DOHH2 (cell line): ENCODE results near the gene SRD5A2.

Experiments
- H3F3A ChIP-seq: fragments of 200-600 bp; sonication (generic), shearing (Covaris generic); 2 replicates; pipeline ENCODE4 v1.6.0; 2016; ENCODE audit warnings: antibody characterized with exemption, mild to moderate bottlenecking; ENCODE audit not compliant: control insufficient read depth, insufficient read depth
- H3K27ac ChIP-seq: fragments of 200-600 bp; sonication (generic); 2 replicates; pipeline ENCODE4 v1.5.1; 2014; ENCODE audit warnings: low read depth, mild to moderate bottlenecking, low read length, moderate library complexity
- H3K27me3 ChIP-seq: fragments of 200-600 bp; sonication (generic); 2 replicates; pipeline ENCODE4 v1.6.1; 2014; ENCODE audit warnings: mild to moderate bottlenecking, low read length, mixed read lengths; ENCODE audit not compliant: control insufficient read depth
- H3K36me3 ChIP-seq: fragments of 200-600 bp; sonication (generic); 2 replicates; pipeline ENCODE4 v1.6.1; 2014; ENCODE audit warnings: mild to moderate bottlenecking, low read length, moderate library complexity, mixed read lengths; ENCODE audit not compliant: control insufficient read depth
- H3K4me1 ChIP-seq: fragments of 200-600 bp; sonication (generic); 2 replicates; pipeline ENCODE4 v1.6.1; 2014; ENCODE audit warnings: mild to moderate bottlenecking, low read length, mixed read lengths; ENCODE audit not compliant: control insufficient read depth
- H3K4me2 ChIP-seq: fragments of 200-600 bp; sonication (generic); 2 replicates; pipeline ENCODE4 v1.6.0; 2014; ENCODE audit warnings: mild to moderate bottlenecking, low read length, moderate library complexity
- H3K4me3 ChIP-seq: fragments of 200-600 bp; sonication (generic); 2 replicates; pipeline ENCODE4 v1.5.1; 2014; ENCODE audit warnings: mild to moderate bottlenecking, low read length, mixed read lengths
- H3K79me2 ChIP-seq: fragments of 200-600 bp; sonication (generic); 2 replicates; pipeline ENCODE4 v1.6.1; 2014; ENCODE audit warnings: mild to moderate bottlenecking, low read length, mixed read lengths; ENCODE audit not compliant: control insufficient read depth
- H3K9me2 ChIP-seq: fragments of 200-600 bp; sonication (generic); replicated peaks from 2 replicates; pipeline ENCODE4 v1.6.1; 2014; ENCODE audit warnings: mild to moderate bottlenecking, low read length, mixed read lengths; ENCODE audit not compliant: control insufficient read depth
- H3K9me3 ChIP-seq: fragments of 200-600 bp; sonication (generic); 2 replicates; pipeline ENCODE4 v1.6.1; 2014; ENCODE audit warnings: antibody characterized with exemption, low read length, mixed read lengths; ENCODE audit not compliant: control insufficient read depth, insufficient read depth
- H4K20me1 ChIP-seq: fragments of 200-600 bp; sonication (generic); 2 replicates; pipeline ENCODE4 v1.6.0; 2014; ENCODE audit warnings: low read depth, mild to moderate bottlenecking, antibody characterized with exemption, low read length, moderate library complexity; ENCODE audit not compliant: control insufficient read depth, insufficient read depth
- EZH2phosphoT487 ChIP-seq: fragments of 200-600 bp; sonication (generic); IDR thresholded peaks from 2 replicates; pipeline ENCODE4 v1.6.1; 2017; ENCODE audit warnings: borderline replicate concordance, mild to moderate bottlenecking, antibody characterized with exemption, low read length, moderate library complexity, mixed read lengths
- TF ChIP-seq, protein P1 (sequence below): fragments of 200-600 bp; sonication (generic); IDR thresholded peaks from one replicate; pipeline ENCODE4 v1.5.1; 2014; ENCODE audit warnings: antibody characterized with exemption, mild to moderate bottlenecking, low read depth, low read length; ENCODE audit not compliant: poor library complexity, severe bottlenecking

The SRD5A2 gene

GRCh38 chr2:31531101-31531500 lies 49.6 kb downstream of the SRD5A2 start:
- no peaks in the 10 kb centered on the region for H3K79me2 ChIP-seq
- H3K9me2 ChIP-seq = no peaks in the 10 kb centered on the region
- no peak overlapping the region for H3K4me3 ChIP-seq
- no peaks in the 10 kb centered on the region for H3F3A ChIP-seq
- H3K4me1 ChIP-seq = no peaks in the 10 kb centered on the region
- no peaks in the 10 kb centered on the region for H3K36me3 ChIP-seq
- TF ChIP-seq EZH2phosphoT487 = no peak
- TF ChIP-seq, protein P1, sequence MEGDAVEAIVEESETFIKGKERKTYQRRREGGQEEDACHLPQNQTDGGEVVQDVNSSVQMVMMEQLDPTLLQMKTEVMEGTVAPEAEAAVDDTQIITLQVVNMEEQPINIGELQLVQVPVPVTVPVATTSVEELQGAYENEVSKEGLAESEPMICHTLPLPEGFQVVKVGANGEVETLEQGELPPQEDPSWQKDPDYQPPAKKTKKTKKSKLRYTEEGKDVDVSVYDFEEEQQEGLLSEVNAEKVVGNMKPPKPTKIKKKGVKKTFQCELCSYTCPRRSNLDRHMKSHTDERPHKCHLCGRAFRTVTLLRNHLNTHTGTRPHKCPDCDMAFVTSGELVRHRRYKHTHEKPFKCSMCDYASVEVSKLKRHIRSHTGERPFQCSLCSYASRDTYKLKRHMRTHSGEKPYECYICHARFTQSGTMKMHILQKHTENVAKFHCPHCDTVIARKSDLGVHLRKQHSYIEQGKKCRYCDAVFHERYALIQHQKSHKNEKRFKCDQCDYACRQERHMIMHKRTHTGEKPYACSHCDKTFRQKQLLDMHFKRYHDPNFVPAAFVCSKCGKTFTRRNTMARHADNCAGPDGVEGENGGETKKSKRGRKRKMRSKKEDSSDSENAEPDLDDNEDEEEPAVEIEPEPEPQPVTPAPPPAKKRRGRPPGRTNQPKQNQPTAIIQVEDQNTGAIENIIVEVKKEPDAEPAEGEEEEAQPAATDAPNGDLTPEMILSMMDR = no peak
- H3K27ac ChIP-seq = no peak overlapping the region
- no peaks in the 10 kb centered on the region for H3K27me3 ChIP-seq
- no peak overlapping the region for H3K4me2 ChIP-seq
- no peaks in the 10 kb centered on the region for H3K9me3 ChIP-seq
- H4K20me1 ChIP-seq = no peaks in the 10 kb centered on the region

- H3K36me3 ChIP-seq = no peaks in the 10 kb centered on the region
- H3K27ac ChIP-seq = no peak overlapping the region
- H4K20me1 ChIP-seq = no peaks in the 10 kb centered on the region
- no peak overlapping the region for H3K4me2 ChIP-seq
- no peaks in the 10 kb centered on the region for H3K9me3 ChIP-seq
- no peak overlapping the region for H3K4me3 ChIP-seq
- no peaks in the 10 kb centered on the region for H3K9me2 ChIP-seq
- no peaks in the 10 kb centered on the region for H3K79me2 ChIP-seq
- H3F3A ChIP-seq = no peaks in the 10 kb centered on the region
- peaks cover under 1% of the 10 kb centered on the region; the same call in 1 of the 2 replicates for H3K27me3 ChIP-seq
- TF ChIP-seq, protein P1 = no peak
- TF ChIP-seq EZH2phosphoT487 = no peak
- no peaks in the 10 kb centered on the region for H3K4me1 ChIP-seq
Observed at GRCh38 chr2:31529256-31529655, 51.5 kb downstream of the SRD5A2 start.

GRCh38 chr2:31528823-31529222 lies 51.9 kb downstream of the SRD5A2 start:
- H3K27me3 ChIP-seq = peaks cover 4% of the 10 kb centered on the region; the same call in 1 of the 2 replicates
- TF ChIP-seq, protein P1 = no peak
- TF ChIP-seq EZH2phosphoT487 = no peak

More at GRCh38 chr2:31528823-31529222, 51.9 kb downstream of the SRD5A2 start:
- Histone ChIP-seq H3K4me1 (no peaks in the 10 kb centered on the region), H3K36me3 (no peaks in the 10 kb centered on the region), H3K9me3 (no peaks in the 10 kb centered on the region), H4K20me1 (no peaks in the 10 kb centered on the region), H3K27ac (no peak overlapping the region), H3F3A (no peaks in the 10 kb centered on the region), H3K9me2 (no peaks in the 10 kb centered on the region), H3K4me2 (no peak overlapping the region), H3K79me2 (no peaks in the 10 kb centered on the region), H3K4me3 (no peak overlapping the region)
